GM19328 (cell line): Measurements from ENCODE around the gene BTN1A1.
"Not testable (repeated sequence)": the region's sequence is repeated elsewhere in the genome, so short reads cannot be mapped to it uniquely, and the experiment has no call there.

Experiments
- ATAC-seq: cut with Tn5 transposase; IDR thresholded peaks from one replicate; pipeline ENCODE4 v1.9.1; 2021; ENCODE audit warnings: mild to moderate bottlenecking, moderate library complexity; ENCODE audit not compliant: unreplicated experiment

Gene BTN1A1, protein sequence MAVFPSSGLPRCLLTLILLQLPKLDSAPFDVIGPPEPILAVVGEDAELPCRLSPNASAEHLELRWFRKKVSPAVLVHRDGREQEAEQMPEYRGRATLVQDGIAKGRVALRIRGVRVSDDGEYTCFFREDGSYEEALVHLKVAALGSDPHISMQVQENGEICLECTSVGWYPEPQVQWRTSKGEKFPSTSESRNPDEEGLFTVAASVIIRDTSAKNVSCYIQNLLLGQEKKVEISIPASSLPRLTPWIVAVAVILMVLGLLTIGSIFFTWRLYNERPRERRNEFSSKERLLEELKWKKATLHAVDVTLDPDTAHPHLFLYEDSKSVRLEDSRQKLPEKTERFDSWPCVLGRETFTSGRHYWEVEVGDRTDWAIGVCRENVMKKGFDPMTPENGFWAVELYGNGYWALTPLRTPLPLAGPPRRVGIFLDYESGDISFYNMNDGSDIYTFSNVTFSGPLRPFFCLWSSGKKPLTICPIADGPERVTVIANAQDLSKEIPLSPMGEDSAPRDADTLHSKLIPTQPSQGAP

GRCh38 chr6:26500102-26500501 lies at the start of gene BTN1A1:
TSS of gene BTN1A1 (plus strand) at chr6:26500303. CDS start at chr6:26501287, 984 bp downstream.
- no peak for ATAC-seq

DNA sequence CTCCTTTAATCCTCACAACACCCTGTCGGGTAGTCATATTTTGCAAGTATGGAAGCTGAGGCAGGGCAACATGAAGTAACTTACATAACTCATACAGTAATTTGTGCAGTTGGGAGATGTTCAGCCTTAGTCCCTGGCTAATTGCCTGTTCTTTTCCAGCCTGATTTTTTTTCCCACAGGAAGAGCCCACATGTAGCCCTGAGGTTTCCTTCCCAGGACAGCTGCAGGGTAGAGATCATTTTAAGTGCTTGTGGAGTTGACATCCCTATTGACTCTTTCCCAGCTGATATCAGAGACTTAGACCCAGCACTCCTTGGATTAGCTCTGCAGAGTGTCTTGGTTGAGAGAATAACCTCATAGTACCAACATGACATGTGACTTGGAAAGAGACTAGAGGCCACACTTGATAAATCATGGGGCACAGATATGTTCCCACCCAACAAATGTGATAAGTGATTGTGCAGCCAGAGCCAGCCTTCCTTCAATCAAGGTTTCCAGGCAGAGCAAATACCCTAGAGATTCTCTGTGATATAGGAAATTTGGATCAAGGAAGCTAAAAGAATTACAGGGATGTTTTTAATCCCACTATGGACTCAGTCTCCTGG lies 47.4 kb upstream of the BTN1A1 start:
- ATAC-seq = no peak

DNA sequence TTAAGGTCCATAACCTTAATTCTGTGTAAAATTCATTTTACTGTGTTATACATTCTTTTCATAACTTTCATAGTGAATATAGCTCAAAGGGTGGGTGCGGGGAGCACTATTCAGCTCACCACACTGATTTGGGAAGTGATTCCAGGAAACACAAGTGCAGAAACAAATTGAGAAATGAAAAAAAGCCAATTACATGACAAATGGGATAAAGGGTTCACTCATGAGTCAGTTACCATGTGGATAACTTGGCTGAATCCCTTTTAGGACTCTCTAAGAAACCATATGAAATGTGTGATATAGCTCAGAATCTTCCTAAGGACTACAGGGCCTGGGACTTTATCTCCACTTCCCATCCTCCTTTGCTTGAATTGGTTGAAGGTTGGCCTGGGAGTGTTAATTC lies 45.5 kb upstream of the BTN1A1 start:
- ATAC-seq = no peak

DNA sequence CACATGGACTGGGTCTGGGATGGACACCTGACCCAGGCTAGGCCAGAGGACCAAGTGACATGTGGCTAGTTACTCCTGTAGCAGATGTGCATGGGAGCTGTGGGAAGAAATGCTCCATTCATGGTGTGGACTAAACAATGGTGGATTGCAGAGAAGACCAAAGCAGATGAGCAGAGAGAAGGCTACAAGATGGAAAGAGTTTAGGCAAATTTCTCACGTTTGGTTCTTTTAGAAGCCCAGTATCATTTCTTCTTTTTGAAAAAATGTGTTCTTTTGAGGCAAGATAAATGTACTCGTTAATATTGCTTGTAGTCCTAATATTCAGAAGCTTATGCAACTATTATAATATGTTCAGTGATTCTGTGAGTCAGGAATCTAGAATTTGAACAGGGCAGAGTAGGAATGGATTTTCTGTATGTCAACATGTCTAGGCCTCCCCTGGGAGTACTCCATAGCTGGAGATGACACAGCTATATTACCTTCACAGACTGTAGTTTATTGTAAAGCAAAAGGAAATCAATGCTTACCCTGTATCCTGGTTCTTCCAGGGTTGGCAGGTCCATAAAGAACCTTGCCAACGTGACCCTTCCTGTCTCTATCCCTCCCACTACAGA lies 44.6 kb upstream of the BTN1A1 start:
- no peak for ATAC-seq

- ATAC-seq = no peak
Observed at GRCh38 chr6:26457264-26457805, 42.8 kb upstream of the BTN1A1 start.

GRCh38 chr6:26457806-26458688 lies 42.1 kb upstream of the BTN1A1 start, which contains the start of gene BTN2A1:
TSS of gene BTN2A1 (plus strand) at chr6:26457955. CDS start at chr6:26458637, 682 bp downstream.
- ATAC-seq = peak; percentile 93

DNA sequence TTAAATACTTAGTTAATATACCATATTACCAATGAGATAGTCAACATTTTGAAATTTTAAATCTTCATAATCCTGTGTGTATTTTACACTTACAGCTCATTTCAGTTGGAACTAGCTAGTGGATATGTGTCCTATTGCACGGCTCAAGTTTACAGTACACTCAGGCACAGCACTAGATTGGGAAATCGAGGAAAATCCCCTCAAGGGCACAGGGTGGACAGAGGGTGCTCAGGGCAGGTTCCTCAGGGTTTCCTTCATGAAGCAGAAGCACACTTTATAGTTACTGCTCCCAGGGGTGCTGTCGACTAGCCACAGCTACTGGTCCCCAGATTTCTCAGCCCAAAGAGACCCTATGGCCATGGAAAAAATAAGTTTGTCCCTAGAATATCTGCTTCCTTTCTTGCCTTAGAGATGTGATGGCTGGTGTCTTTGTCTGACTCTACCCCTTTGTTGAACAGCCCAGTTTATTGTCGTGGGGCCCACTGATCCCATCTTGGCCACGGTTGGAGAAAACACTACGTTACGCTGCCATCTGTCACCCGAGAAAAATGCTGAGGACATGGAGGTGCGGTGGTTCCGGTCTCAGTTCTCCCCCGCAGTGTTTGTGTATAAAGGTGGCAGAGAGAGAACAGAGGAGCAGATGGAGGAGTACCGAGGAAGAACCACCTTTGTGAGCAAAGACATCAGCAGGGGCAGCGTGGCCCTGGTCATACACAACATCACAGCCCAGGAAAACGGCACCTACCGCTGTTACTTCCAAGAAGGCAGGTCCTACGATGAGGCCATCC lies 40.9 kb upstream of the BTN1A1 start:
- ATAC-seq = no peak

DNA sequence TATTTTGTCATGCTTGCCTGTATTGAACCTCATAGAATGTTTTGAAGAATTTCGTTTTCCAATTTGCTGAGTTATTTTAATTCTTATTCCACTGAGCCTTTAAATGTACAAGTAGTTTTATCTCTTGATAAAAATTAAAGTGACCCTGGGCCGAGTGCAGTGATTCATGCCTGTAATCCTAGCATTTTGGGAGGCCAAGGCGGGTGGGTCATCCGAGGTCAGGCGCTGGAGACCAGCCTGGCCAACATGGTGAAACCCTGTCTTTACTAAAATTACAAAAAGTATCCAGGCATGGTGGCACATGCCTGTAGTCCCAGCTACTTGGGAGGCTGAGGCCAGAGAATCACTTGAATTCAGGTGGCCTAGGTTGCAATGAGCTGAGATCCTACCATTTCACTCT lies 38.8 kb upstream of the BTN1A1 start:
- ATAC-seq = not testable (repeated sequence)

DNA sequence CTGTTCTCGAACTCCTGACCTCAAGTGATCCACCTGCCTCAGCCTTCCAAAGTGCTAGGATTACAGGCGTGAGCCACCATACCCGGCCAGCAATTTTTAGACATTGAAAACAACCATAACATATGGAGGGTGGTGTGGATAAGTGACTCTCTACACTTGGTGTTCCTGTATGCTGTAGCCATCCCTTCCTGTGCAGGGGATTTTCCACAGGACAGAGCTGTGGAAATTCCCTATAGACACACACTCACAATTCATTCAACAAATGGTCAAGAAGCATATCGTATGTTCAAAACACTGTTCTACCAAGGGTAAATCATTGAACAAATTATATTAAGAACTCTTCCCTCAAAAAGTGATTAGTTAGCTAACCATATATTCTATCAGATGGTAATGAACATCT lies 36.1 kb upstream of the BTN1A1 start:
- ATAC-seq = no peak

- no peak for ATAC-seq
Observed at GRCh38 chr6:26464416-26465131, 35.5 kb upstream of the BTN1A1 start.

GRCh38 chr6:26465776-26466175 lies 34.3 kb upstream of the BTN1A1 start:
- no peak for ATAC-seq

GRCh38 chr6:26468829-26469228 lies 31.3 kb upstream of the BTN1A1 start:
- no peak for ATAC-seq

DNA sequence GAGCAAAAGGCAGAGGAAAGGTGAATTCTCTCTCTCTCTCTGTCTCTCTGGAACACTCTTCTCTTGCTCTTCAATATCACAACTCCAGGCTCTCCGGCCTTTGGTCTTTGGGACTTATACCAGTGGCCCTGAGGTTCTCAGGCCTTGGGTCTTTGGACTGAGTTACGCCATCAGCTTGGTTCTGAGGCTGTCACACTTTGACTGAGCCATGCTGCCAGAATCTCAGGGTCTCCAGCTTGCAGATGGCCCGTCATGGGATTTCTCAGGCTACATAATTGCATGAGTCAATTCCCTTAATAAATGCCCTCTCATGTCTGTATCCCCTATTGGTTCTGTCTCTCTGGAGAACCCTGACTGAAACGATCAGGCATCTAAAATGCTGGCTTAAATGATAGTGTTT lies 29.5 kb upstream of the BTN1A1 start:
- no peak for ATAC-seq

GRCh38 chr6:26471970-26472369 lies 28.1 kb upstream of the BTN1A1 start:
- no peak for ATAC-seq

DNA sequence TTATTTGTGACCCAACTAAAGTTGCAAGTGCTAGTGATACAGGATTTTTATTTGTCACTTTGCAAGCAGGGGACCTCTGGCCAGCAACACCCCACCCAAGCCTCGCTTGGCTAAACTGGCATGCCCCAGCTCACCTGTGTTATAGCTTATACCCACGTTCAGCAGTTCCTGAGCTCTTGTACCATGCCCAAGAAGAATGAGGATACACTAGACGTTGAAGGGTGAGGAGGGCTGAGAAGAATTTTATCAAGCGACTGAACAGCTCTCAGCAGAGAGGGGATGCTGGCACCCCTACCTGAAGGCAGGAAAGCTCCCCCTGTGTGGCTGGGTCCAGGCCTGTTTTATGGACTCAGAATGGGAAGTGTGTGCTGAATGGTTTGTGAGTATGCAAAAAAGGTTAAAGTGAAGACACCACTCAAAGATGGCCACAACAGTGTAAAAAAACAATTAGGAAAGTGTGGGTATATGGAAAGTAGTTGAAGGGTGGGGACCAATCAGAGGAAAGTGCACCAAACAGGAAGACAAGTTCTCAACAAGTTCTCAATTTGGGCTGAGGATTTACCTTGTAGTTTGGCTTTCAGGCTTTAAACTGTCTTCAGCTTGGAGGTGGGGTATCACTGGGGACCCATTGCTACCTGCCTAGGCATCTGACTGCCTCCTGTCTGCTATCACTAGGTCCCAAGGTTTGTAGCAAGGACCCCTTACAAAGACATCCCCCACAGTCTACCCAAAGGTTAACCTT lies 27.4 kb upstream of the BTN1A1 start:
- no peak for ATAC-seq

- ATAC-seq = no peak
Observed at GRCh38 chr6:26473429-26473757, 26.7 kb upstream of the BTN1A1 start.

DNA sequence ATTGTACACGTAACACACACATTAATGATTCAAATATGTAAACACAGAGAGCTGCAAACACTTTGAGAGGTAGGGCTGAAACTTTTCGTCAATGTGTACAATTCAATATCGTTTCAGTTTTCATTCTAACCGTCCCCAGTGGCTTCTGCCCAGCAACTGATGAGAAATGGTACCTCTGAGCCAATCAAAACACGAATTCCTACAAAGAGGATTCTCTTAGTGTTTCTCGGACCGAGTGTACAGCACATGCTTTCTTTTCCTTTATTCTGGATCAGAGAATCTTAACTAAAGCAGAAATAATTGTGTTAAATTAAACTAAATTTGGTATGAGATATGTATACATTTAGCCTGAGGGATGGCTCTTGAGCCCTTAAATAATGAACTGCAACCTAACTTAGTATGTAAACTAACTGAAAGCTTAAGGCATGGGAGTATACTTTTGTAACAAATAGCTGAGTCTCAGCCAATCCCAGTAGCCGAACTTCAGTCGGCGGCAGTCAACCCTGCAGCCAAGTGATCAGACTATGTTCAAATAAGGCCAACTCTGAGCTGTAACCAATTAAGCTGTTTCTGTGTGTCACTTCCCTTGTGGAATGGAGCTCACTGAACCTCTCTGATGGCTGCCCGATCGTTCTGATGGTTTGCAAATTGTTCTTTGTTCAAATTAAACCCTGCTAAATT lies 26.2 kb upstream of the BTN1A1 start:
- ATAC-seq = peak; percentile 85

DNA sequence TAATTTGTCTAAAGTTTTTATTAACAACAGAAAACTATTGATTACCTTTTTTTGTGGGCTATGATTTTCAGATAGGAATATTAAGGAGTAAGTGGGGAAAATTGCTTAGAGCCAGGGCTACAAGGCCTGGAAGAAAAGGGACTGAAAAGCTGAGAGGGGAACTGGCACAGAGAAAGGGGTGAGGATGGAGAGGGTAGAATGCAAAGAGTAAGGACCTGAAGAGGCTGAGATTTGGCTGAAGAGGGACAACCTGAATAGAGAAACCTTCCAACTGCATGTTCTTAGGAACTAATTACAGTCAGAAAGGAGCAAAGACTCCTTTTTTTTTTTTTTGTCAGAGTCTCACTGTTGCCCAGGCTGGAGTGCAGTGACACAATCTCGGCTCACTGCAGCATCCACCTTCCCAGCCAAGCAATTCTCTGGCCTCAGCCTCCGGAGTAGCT lies 25.6 kb upstream of the BTN1A1 start:
- ATAC-seq = no peak
